GM12878 (cell line): ENCODE measurements around the gene MRPL53.

Source experiments
- CHD4 ChIP-seq: fragments of 200-600 bp; sonication (generic); IDR thresholded peaks from 2 replicates; pipeline ENCODE4 v1.6.1; 2016; ENCODE audit warnings: mild to moderate bottlenecking
- CTCF ChIP-seq, 3 experiments: IDR thresholded peaks in 2 of 3; conservative IDR thresholded peaks in 1 of 3; 2 replicates each; pipeline ENCODE4 v1.5.1; 2011; ENCODE audit warnings: low read depth in 3 of 3, low read length in 3 of 3, mild to moderate bottlenecking in 3 of 3, control low read depth in 2 of 3, moderate library complexity in 2 of 3, inconsistent platforms in 1 of 3, mixed read lengths in 1 of 3; ENCODE audit not compliant: control insufficient read depth in 2 of 3, insufficient read depth in 1 of 3; ENCODE audit errors: extremely low read depth in 1 of 3
- ZNF274 ChIP-seq: IDR thresholded peaks from one replicate; pipeline ENCODE4 v1.8.0; 2011; ENCODE audit not compliant: insufficient read length, insufficient read depth

- TF ChIP-seq ZNF274 (no peak), CTCF (IDR thresholded peaks at IDR 0.05 in 2 of 3, conservative IDR thresholded peaks at IDR 0.05 in 1 of 3; ENCODE audit: control insufficient read depth in 2 of 3, extremely low read depth in 1 of 3, insufficient read depth in 1 of 3, low read depth in 3 of 3, low read length in 3 of 3) (no peak), CHD4 (no peak)
These were observed 42.1 kb upstream of the MRPL53 start, which contains the start of gene TLX2 for GRCh38 chr2:74514368-74515270.
